Kidney epithelial cell (primary cell): Measurements from ENCODE around the gene CPSF7. TPM values are rescaled to one million over a fixed set of nuclear protein-coding genes. Genes with fewer than 3 reads are reported as not detected.
"Not testable (repeated sequence)": the region's sequence is repeated elsewhere in the genome, so short reads cannot be mapped to it uniquely, and the experiment has no call there.

Experiments used
- DNase-seq: peaks from one replicate; pipeline ENCODE4 v3.0.0-alpha.2; 2010; ENCODE audit warnings: low read depth
- H3K27me3 ChIP-seq: 2 replicates; pipeline ENCODE4 v1.6.0; 2011; ENCODE audit warnings: low read length; ENCODE audit not compliant: control insufficient read depth, insufficient read depth
- H3K36me3 ChIP-seq: 2 replicates; pipeline ENCODE4 v1.5.1; 2011; ENCODE audit warnings: low read length; ENCODE audit not compliant: control insufficient read depth, insufficient read depth
- H3K4me3 ChIP-seq: 2 replicates; pipeline ENCODE4 v1.5.1; 2011; ENCODE audit warnings: low read depth, mild to moderate bottlenecking, control low read depth, low read length
- total RNA-seq: library from RNA; depleted of rRNA; stranded (reverse); fragments of >200 nt; gene quantifications from 2 replicates; pipeline ENCODE4 v1.2.3, GENCODE V29; 2015
- TF ChIP-seq, protein P1 (sequence below): IDR thresholded peaks from 2 replicates; pipeline ENCODE4 v1.5.1; 2011; ENCODE audit warnings: mild to moderate bottlenecking, moderate library complexity, low read length, control low read depth, inconsistent platforms; ENCODE audit not compliant: insufficient read depth, poor library complexity, severe bottlenecking

The CPSF7 gene
- total RNA-seq, 1 donor from 2014 or later = 53.9 TPM

DNA sequence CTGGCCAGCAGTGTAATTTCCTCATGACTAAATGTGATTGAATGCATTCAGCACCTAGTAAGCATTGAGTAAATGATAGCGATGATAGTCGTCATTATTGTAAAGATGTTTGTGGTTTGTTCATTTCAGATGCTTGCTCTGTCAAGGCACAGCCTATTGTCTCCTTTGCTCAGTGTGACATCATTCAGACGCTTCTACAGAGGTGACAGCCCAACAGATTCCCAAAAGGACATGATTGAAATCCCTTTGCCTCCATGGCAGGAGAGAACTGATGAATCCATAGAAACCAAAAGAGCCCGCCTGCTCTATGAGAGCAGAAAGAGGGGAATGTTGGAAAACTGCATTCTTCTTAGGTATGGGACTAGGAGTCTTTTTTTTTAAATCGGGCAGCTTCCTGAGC is 7.7 kb upstream of the CPSF7 start:
- DNase-seq = no peak
- Histone ChIP-seq H3K36me3 (peaks cover 1% of the 10 kb centered on the region), H3K27me3 (no peaks in the 10 kb centered on the region), H3K4me3 (no peak overlapping the region)
- TF ChIP-seq, protein P1, sequence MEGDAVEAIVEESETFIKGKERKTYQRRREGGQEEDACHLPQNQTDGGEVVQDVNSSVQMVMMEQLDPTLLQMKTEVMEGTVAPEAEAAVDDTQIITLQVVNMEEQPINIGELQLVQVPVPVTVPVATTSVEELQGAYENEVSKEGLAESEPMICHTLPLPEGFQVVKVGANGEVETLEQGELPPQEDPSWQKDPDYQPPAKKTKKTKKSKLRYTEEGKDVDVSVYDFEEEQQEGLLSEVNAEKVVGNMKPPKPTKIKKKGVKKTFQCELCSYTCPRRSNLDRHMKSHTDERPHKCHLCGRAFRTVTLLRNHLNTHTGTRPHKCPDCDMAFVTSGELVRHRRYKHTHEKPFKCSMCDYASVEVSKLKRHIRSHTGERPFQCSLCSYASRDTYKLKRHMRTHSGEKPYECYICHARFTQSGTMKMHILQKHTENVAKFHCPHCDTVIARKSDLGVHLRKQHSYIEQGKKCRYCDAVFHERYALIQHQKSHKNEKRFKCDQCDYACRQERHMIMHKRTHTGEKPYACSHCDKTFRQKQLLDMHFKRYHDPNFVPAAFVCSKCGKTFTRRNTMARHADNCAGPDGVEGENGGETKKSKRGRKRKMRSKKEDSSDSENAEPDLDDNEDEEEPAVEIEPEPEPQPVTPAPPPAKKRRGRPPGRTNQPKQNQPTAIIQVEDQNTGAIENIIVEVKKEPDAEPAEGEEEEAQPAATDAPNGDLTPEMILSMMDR = no peak

DNA sequence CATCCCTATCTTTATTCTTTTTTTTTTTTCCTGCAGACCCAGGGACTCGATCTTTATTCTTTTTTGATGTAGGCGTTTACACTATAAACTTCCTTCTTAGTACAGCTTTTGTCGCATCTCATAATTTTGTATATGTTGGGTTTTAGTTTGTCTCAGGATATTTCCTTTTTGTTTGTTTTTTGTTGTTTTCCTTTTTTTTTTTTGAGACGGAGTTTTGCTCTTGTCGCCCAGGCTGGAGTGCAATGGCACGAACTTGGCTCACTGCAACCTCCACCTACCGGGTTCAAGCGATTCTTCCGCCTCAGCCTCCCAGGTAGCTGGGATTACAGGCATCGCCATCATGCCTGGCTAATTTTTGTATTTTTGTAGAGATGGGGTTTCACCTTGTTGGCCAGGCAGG is 1.1 kb upstream of the CPSF7 start:
- H3K4me3 ChIP-seq = peak overlapping the region; percentile 69
- DNase-seq, H3K27me3 ChIP-seq, H3K36me3 ChIP-seq: not testable (repeated sequence)

DNA sequence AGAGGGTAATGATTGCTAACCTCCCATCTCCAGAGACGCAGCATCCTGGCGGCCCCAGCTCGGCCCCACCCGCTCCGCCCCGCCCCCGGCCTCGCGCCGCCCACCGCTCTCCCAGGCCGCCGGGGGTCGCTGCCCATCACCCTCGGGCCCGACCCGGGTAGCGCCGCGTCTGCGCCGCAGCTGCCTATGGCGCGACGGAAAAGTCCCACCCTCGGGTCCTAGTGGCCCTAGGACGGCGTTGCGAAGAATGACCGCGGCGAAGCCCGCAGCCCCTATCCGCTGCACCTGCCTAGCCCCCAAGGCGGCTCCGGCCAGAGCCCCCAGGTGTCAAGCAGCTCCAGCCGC is 457 bp downstream of the CPSF7 start:
- H3K4me3 ChIP-seq = peak overlapping the region; percentile 69
- H3K27me3 ChIP-seq = no peaks in the 10 kb centered on the region
- DNase-seq = no peak
- no peaks in the 10 kb centered on the region for H3K36me3 ChIP-seq
- TF ChIP-seq, protein P1 = peak; percentile 4

DNA sequence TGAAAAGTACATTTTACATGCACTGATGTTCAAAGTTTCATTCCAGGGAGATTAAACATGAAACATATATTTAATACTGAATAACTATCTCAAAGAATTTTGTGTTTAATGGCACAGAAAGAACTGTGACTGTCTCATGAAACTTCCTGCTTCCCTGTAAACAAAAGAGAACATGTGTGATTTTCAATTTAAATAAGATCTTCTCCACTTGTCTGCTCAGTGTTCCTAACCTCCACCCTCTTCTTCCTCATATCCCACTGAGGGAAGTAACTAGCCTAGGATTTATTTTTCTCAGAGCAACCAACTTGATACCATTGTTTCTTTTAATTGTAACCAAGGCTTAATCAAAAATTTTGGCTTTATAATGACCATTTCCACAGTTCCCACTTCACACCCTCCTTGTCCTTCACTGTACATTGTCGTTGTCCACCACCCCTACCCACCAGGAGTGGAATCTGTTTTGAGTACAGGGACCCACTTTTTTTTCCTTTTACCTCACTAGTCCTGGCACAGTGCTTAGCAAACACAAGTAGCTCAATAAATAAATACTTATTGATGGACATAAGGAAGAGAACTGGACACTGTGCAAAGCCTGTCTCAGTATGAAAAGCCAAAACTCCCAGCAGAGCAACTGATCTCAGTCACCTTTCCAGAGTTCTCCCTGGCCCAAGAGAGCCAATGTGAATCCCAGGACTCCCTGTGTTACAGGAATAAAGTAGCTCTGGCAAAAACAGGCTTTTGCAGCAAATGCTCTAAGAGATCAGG is 4.2 kb downstream of the CPSF7 start:
- Histone ChIP-seq H3K27me3 (no peaks in the 10 kb centered on the region), H3K36me3 (peaks cover 2% of the 10 kb centered on the region)
- TF ChIP-seq, protein P1 = no peak

DNA sequence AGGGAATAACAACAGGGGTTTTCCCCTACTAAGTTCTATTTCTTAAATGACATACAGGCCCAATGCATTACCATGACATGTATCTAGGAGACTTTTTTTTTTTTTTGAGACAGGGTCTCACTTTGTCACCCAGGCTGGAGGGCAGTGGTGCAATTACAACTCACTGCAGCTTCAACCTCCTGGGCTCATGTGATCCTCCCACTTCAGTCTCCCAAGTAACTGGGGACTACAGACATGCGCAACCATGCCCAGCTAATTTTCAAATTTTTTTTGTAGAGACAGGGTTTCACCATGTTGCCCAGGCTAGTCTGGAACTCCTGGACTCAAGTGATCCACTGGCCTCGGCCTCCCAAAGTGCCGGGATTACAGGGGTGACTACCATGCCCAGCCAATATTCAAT is 7.5 kb downstream of the CPSF7 start:
- H3K36me3 ChIP-seq = peaks cover 3% of the 10 kb centered on the region
- DNase-seq = no peak
- H3K27me3 ChIP-seq = no peaks in the 10 kb centered on the region
- no peak overlapping the region for H3K4me3 ChIP-seq
- TF ChIP-seq, protein P1 = no peak

More for the DNA sequence above, 4.2 kb downstream of the CPSF7 start:
- DNase-seq = no peak
- no peak overlapping the region for H3K4me3 ChIP-seq

DNA sequence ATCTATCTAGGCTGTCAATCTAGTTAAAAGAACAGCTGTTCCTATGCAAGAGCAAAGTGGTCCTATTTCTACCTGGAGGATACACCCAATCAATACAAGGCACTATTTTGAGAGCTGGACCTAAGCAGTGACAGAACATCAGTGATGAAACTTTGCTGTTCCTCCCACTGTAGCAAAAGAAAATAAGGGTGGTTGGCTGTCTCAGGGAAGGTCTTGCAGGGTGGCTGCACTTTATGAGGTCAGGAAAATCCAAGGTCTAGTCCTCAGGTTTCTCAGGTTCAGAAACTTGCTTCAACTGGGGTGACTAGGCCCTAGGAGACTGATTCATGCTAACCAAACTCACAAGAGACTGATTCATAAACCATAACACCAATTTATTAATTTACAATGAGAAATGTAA is 11.6 kb downstream of the CPSF7 start:
- Histone ChIP-seq H3K27me3 (no peaks in the 10 kb centered on the region), H3K4me3 (no peak overlapping the region), H3K36me3 (peaks cover 7% of the 10 kb centered on the region)
- peak; percentile 7 for DNase-seq
- TF ChIP-seq, protein P1 = no peak
